HepG2 (cell line): ENCODE measurements around the gene NRSN2. TPM values are rescaled to one million over a fixed set of nuclear protein-coding genes. Genes with fewer than 3 reads are reported as not detected.

Source experiments
- AGO1 ChIP-seq: fragments of 200-400 bp; formaldehyde crosslinking; IDR thresholded peaks from 2 replicates; pipeline ENCODE4 v1.6.1; 2017; ENCODE audit warnings: mild to moderate bottlenecking, low read depth, low read length, moderate library complexity; ENCODE audit not compliant: poor library complexity, severe bottlenecking
- ARID2 ChIP-seq: sonication (generic); formaldehyde crosslinking; IDR thresholded peaks from 2 replicates; pipeline ENCODE4 v1.8.1; 2022; ENCODE audit warnings: mild to moderate bottlenecking, missing genetic modification reagents, borderline replicate concordance
- ATRX ChIP-seq: sonication (generic); formaldehyde crosslinking; IDR thresholded peaks from 2 replicates; pipeline ENCODE4 v1.4.0; 2020; ENCODE audit warnings: missing genetic modification reagents, borderline replicate concordance
- BRD4 ChIP-seq: sonication (generic); formaldehyde crosslinking; IDR thresholded peaks from 2 replicates; pipeline ENCODE4 v1.4.0; 2020; ENCODE audit warnings: missing genetic modification reagents
- FLYWCH1 ChIP-seq: sonication (generic); formaldehyde crosslinking; IDR thresholded peaks from 2 replicates; pipeline ENCODE4 v1.8.1; 2023; ENCODE audit warnings: mild to moderate bottlenecking, missing genetic modification reagents
- GFI1 ChIP-seq: sonication (generic); formaldehyde crosslinking; IDR thresholded peaks from 2 replicates; pipeline ENCODE4 v1.5.0; 2020; ENCODE audit warnings: missing genetic modification reagents, mild to moderate bottlenecking, borderline replicate concordance
- MYNN ChIP-seq: sonication (generic); formaldehyde crosslinking; IDR thresholded peaks from 2 replicates; pipeline ENCODE4 v1.4.0; 2020; ENCODE audit warnings: mild to moderate bottlenecking, low read depth, missing genetic modification reagents
- PCBP2 ChIP-seq: fragments of 200-400 bp; formaldehyde crosslinking; optimal IDR thresholded peaks from 2 replicates; pipeline ENCODE3; 2018; ENCODE audit warnings: low read length, low read depth; ENCODE audit not compliant: poor library complexity, severe bottlenecking
- SKIL ChIP-seq: sonication (generic); formaldehyde crosslinking; IDR thresholded peaks from 2 replicates; pipeline ENCODE4 v1.8.0; 2022; ENCODE audit warnings: missing genetic modification reagents, mild to moderate bottlenecking, moderate library complexity, borderline replicate concordance
- ZNF646 ChIP-seq: sonication (generic); formaldehyde crosslinking; IDR thresholded peaks from 2 replicates; pipeline ENCODE4 v1.9.0; 2021; ENCODE audit warnings: mild to moderate bottlenecking, missing genetic modification reagents
- ZNF850 ChIP-seq: sonication (generic); formaldehyde crosslinking; conservative IDR thresholded peaks from 2 replicates; pipeline ENCODE4 v1.9.0; 2021; ENCODE audit warnings: mild to moderate bottlenecking, missing genetic modification reagents
- ZSCAN25 ChIP-seq: sonication (generic); formaldehyde crosslinking; IDR thresholded peaks from 2 replicates; pipeline ENCODE4 v1.8.0; 2022; ENCODE audit warnings: mild to moderate bottlenecking, missing genetic modification reagents
- polyA plus RNA-seq, 8 experiments: library from polyadenylated mRNA; depleted of rRNA in 3 of 8; stranded (reverse) in 7 of 8; unstranded in 1 of 8; fragments of >200 nt; fragmentation: Illumina TruSeq in 4 of 8; extraction: Trizol in 4 of 8; gene quantifications; 2 replicates each; pipeline versions ENCODE4 v1.2.1 to v1.2.3, GENCODE V29; 2011 to 2016; ENCODE audit warnings: low read depth in 4 of 8, missing spikeins in 1 of 8, mixed read lengths in 1 of 8; ENCODE audit not compliant: insufficient read depth in 1 of 8
- total RNA-seq, 5 experiments: library from RNA; depleted of rRNA; stranded (reverse); fragments of >200 nt; fragmentation: Illumina TruSeq; extraction: Trizol; gene quantifications; 2 replicates each; pipeline ENCODE4 v1.2.3, GENCODE V29; 2016; ENCODE audit warnings: low read depth in 1 of 5
- TF ChIP-seq, protein P1 (sequence below): sonication (generic); formaldehyde crosslinking; IDR thresholded peaks from 2 replicates; pipeline ENCODE4 v1.4.0; 2020; ENCODE audit warnings: missing genetic modification reagents
- TF ChIP-seq, protein P2 (sequence below): sonication (generic); formaldehyde crosslinking; conservative IDR thresholded peaks from 2 replicates; pipeline ENCODE4 v1.8.0; 2022; ENCODE audit warnings: missing genetic modification reagents
- TF ChIP-seq, protein P3 (sequence below): fragments of 450-650 bp; IDR thresholded peaks from 2 replicates; pipeline ENCODE4 v1.6.1; 2016

NRSN2 gene
- total and polyA plus RNA-seq, 2 of the 13 experiments (the other 11 are each of a cell fraction or from before 2014, with no cell fraction given), result 32.3 to 49.4 TPM

- TF ChIP-seq SKIL, result peak; percentile 74; the same call in 1 of the 2 replicates
- TF ChIP-seq ZSCAN25 (CRISPR knock-in tag), result no peak
- TF ChIP-seq BRD4 (CRISPR knock-in tag), result 0 out of 2 replicates have a peak, but pooled peaks have one; percentile 18
- TF ChIP-seq ZNF646 (CRISPR knock-in tag), result no peak; the same call in 1 of the 2 replicates
- TF ChIP-seq, protein P1, sequence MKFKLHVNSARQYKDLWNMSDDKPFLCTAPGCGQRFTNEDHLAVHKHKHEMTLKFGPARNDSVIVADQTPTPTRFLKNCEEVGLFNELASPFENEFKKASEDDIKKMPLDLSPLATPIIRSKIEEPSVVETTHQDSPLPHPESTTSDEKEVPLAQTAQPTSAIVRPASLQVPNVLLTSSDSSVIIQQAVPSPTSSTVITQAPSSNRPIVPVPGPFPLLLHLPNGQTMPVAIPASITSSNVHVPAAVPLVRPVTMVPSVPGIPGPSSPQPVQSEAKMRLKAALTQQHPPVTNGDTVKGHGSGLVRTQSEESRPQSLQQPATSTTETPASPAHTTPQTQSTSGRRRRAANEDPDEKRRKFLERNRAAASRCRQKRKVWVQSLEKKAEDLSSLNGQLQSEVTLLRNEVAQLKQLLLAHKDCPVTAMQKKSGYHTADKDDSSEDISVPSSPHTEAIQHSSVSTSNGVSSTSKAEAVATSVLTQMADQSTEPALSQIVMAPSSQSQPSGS (CRISPR knock-in tag), result peak; percentile 41; the same call in 1 of the 2 replicates
- TF ChIP-seq PCBP2, result no peak
- TF ChIP-seq ZNF850 (CRISPR knock-in tag), result no peak
- no peak for TF ChIP-seq FLYWCH1 (CRISPR knock-in tag)
- TF ChIP-seq ATRX (CRISPR knock-in tag), result no peak
- TF ChIP-seq, protein P2, sequence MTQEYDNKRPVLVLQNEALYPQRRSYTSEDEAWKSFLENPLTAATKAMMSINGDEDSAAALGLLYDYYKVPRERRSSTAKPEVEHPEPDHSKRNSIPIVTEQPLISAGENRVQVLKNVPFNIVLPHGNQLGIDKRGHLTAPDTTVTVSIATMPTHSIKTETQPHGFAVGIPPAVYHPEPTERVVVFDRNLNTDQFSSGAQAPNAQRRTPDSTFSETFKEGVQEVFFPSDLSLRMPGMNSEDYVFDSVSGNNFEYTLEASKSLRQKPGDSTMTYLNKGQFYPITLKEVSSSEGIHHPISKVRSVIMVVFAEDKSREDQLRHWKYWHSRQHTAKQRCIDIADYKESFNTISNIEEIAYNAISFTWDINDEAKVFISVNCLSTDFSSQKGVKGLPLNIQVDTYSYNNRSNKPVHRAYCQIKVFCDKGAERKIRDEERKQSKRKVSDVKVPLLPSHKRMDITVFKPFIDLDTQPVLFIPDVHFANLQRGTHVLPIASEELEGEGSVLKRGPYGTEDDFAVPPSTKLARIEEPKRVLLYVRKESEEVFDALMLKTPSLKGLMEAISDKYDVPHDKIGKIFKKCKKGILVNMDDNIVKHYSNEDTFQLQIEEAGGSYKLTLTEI (CRISPR knock-in tag), result no peak
- no peak for TF ChIP-seq GFI1 (CRISPR knock-in tag)
- TF ChIP-seq, protein P3, sequence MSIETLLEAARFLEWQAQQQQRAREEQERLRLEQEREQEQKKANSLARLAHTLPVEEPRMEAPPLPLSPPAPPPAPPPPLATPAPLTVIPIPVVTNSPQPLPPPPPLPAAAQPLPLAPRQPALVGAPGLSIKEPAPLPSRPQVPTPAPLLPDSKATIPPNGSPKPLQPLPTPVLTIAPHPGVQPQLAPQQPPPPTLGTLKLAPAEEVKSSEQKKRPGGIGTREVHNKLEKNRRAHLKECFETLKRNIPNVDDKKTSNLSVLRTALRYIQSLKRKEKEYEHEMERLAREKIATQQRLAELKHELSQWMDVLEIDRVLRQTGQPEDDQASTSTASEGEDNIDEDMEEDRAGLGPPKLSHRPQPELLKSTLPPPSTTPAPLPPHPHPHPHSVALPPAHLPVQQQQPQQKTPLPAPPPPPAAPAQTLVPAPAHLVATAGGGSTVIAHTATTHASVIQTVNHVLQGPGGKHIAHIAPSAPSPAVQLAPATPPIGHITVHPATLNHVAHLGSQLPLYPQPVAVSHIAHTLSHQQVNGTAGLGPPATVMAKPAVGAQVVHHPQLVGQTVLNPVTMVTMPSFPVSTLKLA, result no peak
- TF ChIP-seq ARID2, result no peak
- TF ChIP-seq AGO1, result no peak
- TF ChIP-seq MYNN, result 0 out of 2 replicates have a peak, but pooled peaks have one; percentile 48
Measured at GRCh38 chr20:326645-327185, 20.2 kb upstream of the NRSN2 start (continued).
